CD14-positive monocyte (primary cell): ENCODE results near the gene ZNF408. TPM values are rescaled to one million over a fixed set of nuclear protein-coding genes. Genes with fewer than 3 reads are reported as not detected.
A peak's percentile ranks its signal among the peaks of the same experiment; 100 is the strongest.
"Not testable (repeated sequence)": the region's sequence is repeated elsewhere in the genome, so short reads cannot be mapped to it uniquely, and the experiment has no call there.

Experiments
- DNase-seq, 3 donors: peaks; one replicate each; pipeline ENCODE4 v3.0.0-alpha.2; 2011 to 2022
- H2AFZ ChIP-seq: 2 replicates; pipeline ENCODE4 v1.6.0; 2012; ENCODE audit warnings: mild to moderate bottlenecking, low read depth, low read length, inconsistent platforms; ENCODE audit not compliant: insufficient read depth, poor library complexity, severe bottlenecking
- H3K27ac ChIP-seq, 2 donors: 1 replicate in 1 of 2; 2 replicates in 1 of 2; pipeline ENCODE4 v1.5.1; 2012 to 2013; ENCODE audit warnings: low read length in 2 of 2, control low read depth in 1 of 2, inconsistent platforms in 1 of 2, low read depth in 1 of 2, mild to moderate bottlenecking in 1 of 2
- H3K27me3 ChIP-seq, 2 donors: one replicate each; pipeline versions ENCODE4 v1.6.0 to v1.6.1; 2011 to 2013; ENCODE audit warnings: low read length in 2 of 2; ENCODE audit not compliant: control insufficient read depth in 2 of 2, insufficient read depth in 2 of 2
- H3K36me3 ChIP-seq, 2 donors: replicated peaks in 1 of 2; 1 replicate in 1 of 2; 2 replicates in 1 of 2; pipeline versions ENCODE4 v1.5.1 to v1.6.1; 2012 to 2013; ENCODE audit warnings: low read length in 2 of 2, control low read depth in 1 of 2, inconsistent platforms in 1 of 2, mild to moderate bottlenecking in 1 of 2; ENCODE audit not compliant: insufficient read depth in 2 of 2, control insufficient read depth in 1 of 2
- H3K4me1 ChIP-seq, 2 donors: 1 replicate in 1 of 2; 2 replicates in 1 of 2; pipeline versions ENCODE4 v1.5.1 to v1.6.1; 2012 to 2013; ENCODE audit warnings: low read length in 2 of 2, control low read depth in 1 of 2, inconsistent platforms in 1 of 2, mild to moderate bottlenecking in 1 of 2, moderate library complexity in 1 of 2; ENCODE audit not compliant: insufficient read depth in 2 of 2, control insufficient read depth in 1 of 2
- H3K4me2 ChIP-seq: replicated peaks from 2 replicates; pipeline ENCODE3; 2012; ENCODE audit warnings: low read length, moderate library complexity, mild to moderate bottlenecking; ENCODE audit not compliant: poor library complexity, severe bottlenecking; ENCODE audit errors: extremely low read depth
- H3K4me3 ChIP-seq, 3 experiments: fragments of 200-600 bp in 1 of 3; sonication (generic) in 1 of 3; replicated peaks in 1 of 3; 1 replicate in 2 of 3; 2 replicates in 1 of 3; pipeline ENCODE4 v1.5.1; 2011 to 2013; ENCODE audit warnings: low read length in 3 of 3, mild to moderate bottlenecking in 3 of 3, control low read depth in 2 of 3, low read depth in 2 of 3, inconsistent platforms in 1 of 3, moderate library complexity in 1 of 3
- H3K79me2 ChIP-seq: 2 replicates; pipeline ENCODE4 v1.6.0; 2012; ENCODE audit warnings: mild to moderate bottlenecking, control low read depth, inconsistent platforms, low read length, moderate library complexity; ENCODE audit not compliant: insufficient read depth
- H3K9ac ChIP-seq: 2 replicates; pipeline ENCODE4 v1.6.0; 2017; ENCODE audit warnings: low read length, mild to moderate bottlenecking; ENCODE audit not compliant: insufficient read depth, poor library complexity, severe bottlenecking
- H3K9me3 ChIP-seq, 2 donors: replicated peaks in 1 of 2; 1 replicate in 1 of 2; 2 replicates in 1 of 2; pipeline versions ENCODE4 v1.5.1 to v1.6.1; 2012 to 2013; ENCODE audit warnings: low read length in 2 of 2, control low read depth in 1 of 2; ENCODE audit not compliant: control insufficient read depth in 1 of 2, insufficient read depth in 1 of 2
- H4K20me1 ChIP-seq: 2 replicates; pipeline ENCODE4 v1.6.0; 2012; ENCODE audit warnings: mild to moderate bottlenecking, low read length, control low read depth, moderate library complexity; ENCODE audit not compliant: insufficient read depth
- H3K27ac Mint-ChIP-seq, 7 donors: one replicate each; pipeline ENCODE4 v1.8.0; 2020; ENCODE audit warnings: mild to moderate bottlenecking in 7 of 7, mixed read lengths in 7 of 7, moderate library complexity in 6 of 7, inconsistent platforms in 2 of 7
- H3K27me3 Mint-ChIP-seq, 3 donors: one replicate each; pipeline ENCODE4 v1.8.0; 2021 to 2022; ENCODE audit warnings: low read depth in 3 of 3, mild to moderate bottlenecking in 3 of 3, mixed read lengths in 3 of 3, moderate library complexity in 3 of 3, inconsistent platforms in 1 of 3
- H3K36me3 Mint-ChIP-seq, 2 donors: one replicate each; pipeline ENCODE4 v1.8.0; 2020; ENCODE audit warnings: mixed read lengths in 2 of 2, inconsistent platforms in 1 of 2, mild to moderate bottlenecking in 1 of 2
- H3K4me1 Mint-ChIP-seq: one replicate; pipeline ENCODE4 v1.8.0; 2020; ENCODE audit warnings: mild to moderate bottlenecking, mixed read lengths
- H3K4me3 Mint-ChIP-seq, 2 donors: one replicate each; pipeline ENCODE4 v1.8.0; 2020; ENCODE audit warnings: mild to moderate bottlenecking in 2 of 2, mixed read lengths in 2 of 2, moderate library complexity in 1 of 2
- H3K9me3 Mint-ChIP-seq, 7 donors: one replicate each; pipeline ENCODE4 v1.8.0; 2020 to 2022; ENCODE audit warnings: mixed read lengths in 7 of 7, mild to moderate bottlenecking in 6 of 7, moderate library complexity in 6 of 7, inconsistent platforms in 2 of 7
- WGBS: methylation state at CpG from one replicate; pipeline ENCODE4 v1.1.5; 2013; ENCODE audit warnings: missing lambda C conversion rate; ENCODE audit not compliant: insufficient coverage; 5-methylcytosine and 5-hydroxymethylcytosine counted together
- intact Hi-C, 2 donors: fragments of 100-400 bp; cut with micrococcal nuclease; formaldehyde crosslinking; loops; one replicate each; pipeline versions ENCODE4 v1.15.0 to v1.15.1; 2023
- polyA plus RNA-seq, 3 donors: library from polyadenylated mRNA; depleted of rRNA in 1 of 3; unstranded in 2 of 3; stranded (reverse) in 1 of 3; fragments of 300-500 nt in 2 of 3; fragments of >200 nt in 1 of 3; fragmentation: Illumina TruSeq in 2 of 3; gene quantifications; 1 replicate in 2 of 3; 2 replicates in 1 of 3; pipeline ENCODE4 v1.2.3, GENCODE V29; 2012 to 2021
- TF ChIP-seq, protein P1 (sequence below): fragments of 200-600 bp; IDR thresholded peaks from one replicate; pipeline ENCODE4 v1.8.0; 2022; ENCODE audit warnings: antibody characterized with exemption, mild to moderate bottlenecking

ZNF408 gene
- polyA plus RNA-seq, 3 donors: 4.1 to 4.5 (median 4.2) TPM

DNA sequence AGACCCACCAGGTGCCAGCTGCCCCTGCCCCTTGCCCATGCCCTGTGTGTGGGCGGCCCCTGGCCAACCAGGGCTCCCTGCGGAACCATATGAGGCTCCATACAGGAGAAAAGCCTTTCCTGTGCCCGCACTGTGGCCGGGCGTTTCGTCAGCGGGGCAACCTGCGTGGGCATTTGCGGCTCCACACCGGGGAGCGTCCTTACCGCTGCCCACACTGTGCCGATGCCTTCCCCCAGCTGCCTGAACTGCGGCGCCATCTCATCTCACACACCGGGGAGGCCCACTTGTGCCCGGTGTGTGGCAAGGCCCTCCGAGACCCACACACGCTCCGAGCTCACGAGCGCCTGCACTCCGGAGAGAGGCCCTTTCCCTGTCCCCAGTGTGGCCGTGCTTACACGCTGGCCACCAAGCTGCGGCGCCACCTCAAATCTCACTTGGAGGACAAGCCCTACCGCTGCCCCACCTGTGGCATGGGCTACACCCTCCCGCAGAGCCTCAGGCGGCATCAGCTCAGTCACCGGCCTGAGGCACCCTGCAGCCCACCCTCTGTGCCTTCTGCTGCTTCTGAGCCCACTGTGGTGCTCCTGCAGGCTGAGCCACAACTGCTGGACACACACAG, 4.3 kb downstream of the ZNF408 start:
- Mint-ChIP-seq H3K4me3 (no peak overlapping the region), H3K27ac (no peak overlapping the region), H3K4me1 (peaks cover 14% of the 10 kb centered on the region), H3K9me3 (peaks cover 0 to 5% (median 0%) of the 10 kb centered on the region in 7 donors), H3K36me3 (peaks cover 56 to 70% of the 10 kb centered on the region in 2 donors), H3K27me3 (peaks cover 0 to 2% (median 0%) of the 10 kb centered on the region in 3 donors)
- peaks cover 52 to 66% of the 10 kb centered on the region in 2 donors for H3K36me3 ChIP-seq
- peaks cover 32% of the 10 kb centered on the region for H4K20me1 ChIP-seq
- DNase-seq: no peak
- no peak overlapping the region for H3K27ac ChIP-seq
- H3K9me3 ChIP-seq: no peaks in the 10 kb centered on the region
- no peak overlapping the region for H3K4me3 ChIP-seq
- H3K27me3 ChIP-seq: no peaks in the 10 kb centered on the region
- no peak overlapping the region for H2AFZ ChIP-seq
- H3K4me2 ChIP-seq: no peak overlapping the region
- WGBS: 96% methylated on average over 25 of the region's 31 CpGs
- no peak overlapping the region for H3K9ac ChIP-seq
- peaks cover 8 to 20% of the 10 kb centered on the region in 2 donors for H3K4me1 ChIP-seq
- intact Hi-C loops: loop anchor here in 1 of 2 donors (10.0 kb wide), 1 partner anchor 470 kb away; the partner anchor contains the start of gene ARFGAP2
- H3K79me2 ChIP-seq: peaks cover 45% of the 10 kb centered on the region
- TF ChIP-seq, protein P1, sequence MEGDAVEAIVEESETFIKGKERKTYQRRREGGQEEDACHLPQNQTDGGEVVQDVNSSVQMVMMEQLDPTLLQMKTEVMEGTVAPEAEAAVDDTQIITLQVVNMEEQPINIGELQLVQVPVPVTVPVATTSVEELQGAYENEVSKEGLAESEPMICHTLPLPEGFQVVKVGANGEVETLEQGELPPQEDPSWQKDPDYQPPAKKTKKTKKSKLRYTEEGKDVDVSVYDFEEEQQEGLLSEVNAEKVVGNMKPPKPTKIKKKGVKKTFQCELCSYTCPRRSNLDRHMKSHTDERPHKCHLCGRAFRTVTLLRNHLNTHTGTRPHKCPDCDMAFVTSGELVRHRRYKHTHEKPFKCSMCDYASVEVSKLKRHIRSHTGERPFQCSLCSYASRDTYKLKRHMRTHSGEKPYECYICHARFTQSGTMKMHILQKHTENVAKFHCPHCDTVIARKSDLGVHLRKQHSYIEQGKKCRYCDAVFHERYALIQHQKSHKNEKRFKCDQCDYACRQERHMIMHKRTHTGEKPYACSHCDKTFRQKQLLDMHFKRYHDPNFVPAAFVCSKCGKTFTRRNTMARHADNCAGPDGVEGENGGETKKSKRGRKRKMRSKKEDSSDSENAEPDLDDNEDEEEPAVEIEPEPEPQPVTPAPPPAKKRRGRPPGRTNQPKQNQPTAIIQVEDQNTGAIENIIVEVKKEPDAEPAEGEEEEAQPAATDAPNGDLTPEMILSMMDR: no peak

DNA sequence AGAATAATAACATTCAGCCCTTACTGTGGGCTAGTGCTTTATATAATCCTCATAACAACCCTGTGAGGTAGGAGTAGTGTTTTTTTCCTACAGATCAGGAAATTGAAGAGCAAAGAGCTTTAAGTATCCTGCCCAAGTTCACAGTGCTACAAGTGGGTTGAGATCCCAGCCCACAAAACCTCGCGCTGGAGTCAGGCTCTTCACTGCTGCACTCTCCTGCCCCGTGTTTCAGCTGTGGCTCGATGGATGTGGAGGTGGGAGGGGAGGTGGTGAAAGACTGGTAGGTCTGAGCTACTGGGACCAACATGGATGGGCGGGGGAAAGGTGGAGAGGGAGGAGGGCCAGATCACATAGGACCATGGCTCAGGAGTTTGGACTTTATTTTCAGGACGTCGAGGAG, 6.1 kb downstream of the ZNF408 start:
- Histone ChIP-seq H3K27ac (no peak overlapping the region), H3K9me3 (no peaks in the 10 kb centered on the region), H3K79me2 (peaks cover 30% of the 10 kb centered on the region), H3K36me3 (peaks cover 52 to 66% of the 10 kb centered on the region in 2 donors), H3K4me2 (no peak overlapping the region), H3K4me1 (peaks cover 0 to 11% of the 10 kb centered on the region in 2 donors), H2AFZ (no peak overlapping the region), H3K9ac (no peak overlapping the region), H3K4me3 (no peak overlapping the region), H3K27me3 (no peaks in the 10 kb centered on the region), H4K20me1 (peaks cover 32% of the 10 kb centered on the region)
- Mint-ChIP-seq H3K27me3 (peaks cover 0 to 2% (median 0%) of the 10 kb centered on the region in 3 donors), H3K9me3 (peaks cover 0 to 5% (median 0%) of the 10 kb centered on the region in 7 donors), H3K27ac (peak overlapping the region in 1 of 7 donors; percentile 30), H3K36me3 (peaks cover 56 to 74% of the 10 kb centered on the region in 2 donors), H3K4me1 (peaks cover 7% of the 10 kb centered on the region), H3K4me3 (no peak overlapping the region)
- TF ChIP-seq, protein P1: no peak
- DNase-seq: no peak
- WGBS: 91% methylated on average over 5 of the region's 7 CpGs
- intact Hi-C loops: loop anchor here in 1 of 2 donors (10.0 kb wide), 1 partner anchor 468 kb away; the partner anchor contains the start of gene ARFGAP2

DNA sequence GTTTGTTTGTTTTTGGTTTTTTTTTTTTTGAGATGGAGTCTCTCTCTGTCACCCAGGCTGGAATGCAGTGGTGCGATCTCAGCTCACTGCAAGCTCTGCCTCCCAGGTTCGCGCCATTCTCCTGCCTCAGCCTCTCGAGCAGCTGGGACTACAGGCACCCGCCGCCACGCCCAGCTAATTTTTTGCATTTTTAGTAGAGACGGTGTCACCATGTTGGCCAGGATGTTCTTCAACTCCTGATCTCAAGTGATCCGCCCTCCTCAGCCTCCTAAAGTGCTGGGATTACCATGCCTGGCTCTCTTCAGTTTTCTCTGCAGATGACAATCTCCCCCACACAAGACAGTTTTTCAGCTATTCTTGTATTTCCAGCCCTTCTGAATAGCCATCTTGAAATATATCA, 8.5 kb downstream of the ZNF408 start:
- WGBS: 96% methylated on average over 9 of the region's 9 CpGs
- not testable (repeated sequence) for H3K4me2 ChIP-seq, DNase-seq, H3K4me3 Mint-ChIP-seq, H3K27me3 Mint-ChIP-seq, H2AFZ ChIP-seq, H3K27me3 ChIP-seq, H3K9me3 Mint-ChIP-seq, H3K27ac ChIP-seq, H3K9me3 ChIP-seq, H3K4me1 ChIP-seq, H3K27ac Mint-ChIP-seq, H3K4me1 Mint-ChIP-seq, H3K79me2 ChIP-seq, H3K4me3 ChIP-seq, H3K9ac ChIP-seq
- H3K36me3 ChIP-seq: peaks cover 31 to 43% of the 10 kb centered on the region in 2 donors
- H3K36me3 Mint-ChIP-seq: peaks cover 37 to 50% of the 10 kb centered on the region in 2 donors
- intact Hi-C loops: loop anchor here in 1 of 2 donors (10.0 kb wide), 1 partner anchor 465 kb away; the partner anchor contains the start of gene ARFGAP2
- peaks cover 31% of the 10 kb centered on the region for H4K20me1 ChIP-seq
